Prostate gland (tissue), 2 donors: Measurements from ENCODE around the gene NEMF. TPM values are rescaled to one million over a fixed set of nuclear protein-coding genes. Genes with fewer than 3 reads are reported as not detected.

Source experiments
- DNase-seq: peaks from one replicate; pipeline ENCODE4 v3.0.0-alpha.2; 2019; ENCODE audit warnings: low spot score
- H3K27ac ChIP-seq, 2 donors: fragments of 200-600 bp; sonication (generic); 2 replicates each; pipeline ENCODE4 v1.5.1; 2017 to 2019
- H3K27me3 ChIP-seq: fragments of 200-600 bp; sonication (generic); replicated peaks from 2 replicates; pipeline ENCODE4 v1.5.1; 2019; ENCODE audit not compliant: insufficient read depth
- H3K36me3 ChIP-seq, 2 donors: fragments of 200-600 bp; sonication (generic); 1 replicate in 1 of 2; 2 replicates in 1 of 2; pipeline versions ENCODE4 v1.5.1 to v1.8.1; 2017 to 2019
- H3K4me1 ChIP-seq: fragments of 200-600 bp; sonication (generic); replicated peaks from 2 replicates; pipeline ENCODE4 v1.5.1; 2019
- H3K4me3 ChIP-seq, 2 donors: fragments of 200-600 bp; sonication (generic); 2 replicates each; pipeline ENCODE4 v1.5.1; 2017 to 2019
- H3K9me3 ChIP-seq: fragments of 200-600 bp; sonication (generic); 2 replicates; pipeline ENCODE4 v1.5.1; 2017
- CTCF ChIP-seq, 4 experiments: fragments of 200-600 bp in 2 of 4; fragments of 450-650 bp in 2 of 4; sonication (generic) in 2 of 4; IDR thresholded peaks; 1 replicate in 3 of 4; 2 replicates in 1 of 4; pipeline ENCODE4 v1.5.1; 2016 to 2019; ENCODE audit warnings: antibody characterized with exemption in 4 of 4, mild to moderate bottlenecking in 2 of 4, moderate library complexity in 2 of 4
- POLR2A ChIP-seq: fragments of 450-650 bp; IDR thresholded peaks from one replicate; pipeline ENCODE4 v1.6.1; 2016; ENCODE audit warnings: antibody characterized with exemption, mild to moderate bottlenecking
- POLR2AphosphoS5 ChIP-seq: sonication (generic); formaldehyde crosslinking; IDR thresholded peaks from one replicate; pipeline ENCODE4 v1.6.1; 2017; ENCODE audit warnings: antibody characterized with exemption
- WGBS: methylation state at CpG from one replicate; pipeline ENCODE4 v1.1.5; 2018; 5-methylcytosine and 5-hydroxymethylcytosine counted together
- intact Hi-C: fragments of 100-400 bp; cut with DNase I; formaldehyde crosslinking; loops from one replicate; pipeline ENCODE4 v1.14.2; 2022
- total RNA-seq, 2 donors: library from RNA; depleted of rRNA; stranded (reverse); fragments of >200 nt; gene quantifications; one replicate each; pipeline ENCODE4 v1.1.0, GENCODE V29; 2016

NEMF gene
- total RNA-seq, 2 donors from 2014 or later: 63.9 to 71.7 TPM

GRCh38 chr14:49868720-49869114 lies 16.1 kb upstream of the NEMF start:
- 28% methylated on average over 5 of the region's 5 CpGs for WGBS
- no peak for TF ChIP-seq CTCF (IDR thresholded peaks at IDR 0.05)
- Histone ChIP-seq H3K9me3 (no peaks in the 10 kb centered on the region), H3K27me3 (no peaks in the 10 kb centered on the region), H3K4me1 (no peaks in the 10 kb centered on the region), H3K36me3 (no peaks in the 10 kb centered on the region), H3K27ac (peak overlapping the region; percentile 94 to 98), H3K4me3 (peak overlapping the region; percentile 45 to 49)
- no peak for DNase-seq
- intact Hi-C loops: loop anchor here (5.0 to 10.0 kb wide), 4 partner anchors 234 to 666 kb away; partner anchors contain the start of genes DMAC2L, L2HGDH, MAP4K5 and SOS2

GRCh38 chr14:49867831-49868719 lies 15.5 kb upstream of the NEMF start:
- intact Hi-C loops: loop anchor here (5.0 to 10.0 kb wide), 4 partner anchors 234 to 667 kb away; partner anchors contain the start of genes DMAC2L, L2HGDH, MAP4K5 and SOS2
- WGBS: 0% methylated on average over 46 of the region's 57 CpGs
- Histone ChIP-seq H3K27ac (peak overlapping the region; percentile 94 to 98), H3K27me3 (no peaks in the 10 kb centered on the region), H3K4me1 (no peaks in the 10 kb centered on the region), H3K36me3 (no peaks in the 10 kb centered on the region), H3K4me3 (peak overlapping the region; percentile 45 to 49), H3K9me3 (no peaks in the 10 kb centered on the region)
- TF ChIP-seq POLR2A (peak; percentile 74), CTCF (IDR thresholded peaks at IDR 0.05) (peak in 1 of 4 experiments; percentile 4), POLR2AphosphoS5 (peak; percentile 85)
- peak; percentile 97 for DNase-seq

GRCh38 chr14:49865431-49865859 lies 12.9 kb upstream of the NEMF start:
- Histone ChIP-seq H3K27me3 (no peaks in the 10 kb centered on the region), H3K36me3 (no peaks in the 10 kb centered on the region), H3K27ac (peak overlapping the region; percentile 34 to 99), H3K4me3 (no peak overlapping the region), H3K4me1 (no peaks in the 10 kb centered on the region), H3K9me3 (no peaks in the 10 kb centered on the region)
- 1% methylated on average over 4 of the region's 4 CpGs for WGBS
- intact Hi-C loops: loop anchor here (5.0 to 10.0 kb wide), 4 partner anchors 237 to 669 kb away; partner anchors contain the start of genes DMAC2L, L2HGDH, MAP4K5 and SOS2
- DNase-seq: peak; percentile 70
- TF ChIP-seq CTCF (IDR thresholded peaks at IDR 0.05) (peak; percentile 56 to 88 (median 75)), POLR2AphosphoS5 (peak; percentile 74), POLR2A (no peak)

- H3K4me1 ChIP-seq: no peaks in the 10 kb centered on the region
These were observed 11.1 kb upstream of the NEMF start for GRCh38 chr14:49863487-49864281.

More at GRCh38 chr14:49863487-49864281, 11.1 kb upstream of the NEMF start:
- TF ChIP-seq POLR2A (no peak), POLR2AphosphoS5 (no peak), CTCF (IDR thresholded peaks at IDR 0.05) (no peak)
- Histone ChIP-seq H3K27me3 (no peaks in the 10 kb centered on the region), H3K9me3 (no peaks in the 10 kb centered on the region), H3K4me3 (peak overlapping the region; percentile 57 to 70), H3K36me3 (no peaks in the 10 kb centered on the region), H3K27ac (peak overlapping the region; percentile 89 to 99)
- 16% methylated on average over 9 of the region's 9 CpGs for WGBS
- intact Hi-C loops: loop anchor here (5.0 to 10.0 kb wide), 3 partner anchors 371 to 914 kb away; partner anchors contain the start of genes MAP4K5 and SOS2
- no peak for DNase-seq
